MM.1S (cell line): ENCODE measurements around the gene NOC4L.

ENCODE experiments used
- EZH2 ChIP-seq: fragments of 300-600 bp; sonication (generic); optimal IDR thresholded peaks from 2 replicates; pipeline ENCODE3; 2017; ENCODE audit warnings: low read depth, mild to moderate bottlenecking, antibody characterized with exemption, low read length, mixed read lengths
- TF ChIP-seq, protein P1 (sequence below): fragments of 300-600 bp; sonication (generic); IDR thresholded peaks from 2 replicates; pipeline ENCODE4 v1.5.1; 2016; ENCODE audit warnings: antibody characterized with exemption, low read length, mixed read lengths

DNA sequence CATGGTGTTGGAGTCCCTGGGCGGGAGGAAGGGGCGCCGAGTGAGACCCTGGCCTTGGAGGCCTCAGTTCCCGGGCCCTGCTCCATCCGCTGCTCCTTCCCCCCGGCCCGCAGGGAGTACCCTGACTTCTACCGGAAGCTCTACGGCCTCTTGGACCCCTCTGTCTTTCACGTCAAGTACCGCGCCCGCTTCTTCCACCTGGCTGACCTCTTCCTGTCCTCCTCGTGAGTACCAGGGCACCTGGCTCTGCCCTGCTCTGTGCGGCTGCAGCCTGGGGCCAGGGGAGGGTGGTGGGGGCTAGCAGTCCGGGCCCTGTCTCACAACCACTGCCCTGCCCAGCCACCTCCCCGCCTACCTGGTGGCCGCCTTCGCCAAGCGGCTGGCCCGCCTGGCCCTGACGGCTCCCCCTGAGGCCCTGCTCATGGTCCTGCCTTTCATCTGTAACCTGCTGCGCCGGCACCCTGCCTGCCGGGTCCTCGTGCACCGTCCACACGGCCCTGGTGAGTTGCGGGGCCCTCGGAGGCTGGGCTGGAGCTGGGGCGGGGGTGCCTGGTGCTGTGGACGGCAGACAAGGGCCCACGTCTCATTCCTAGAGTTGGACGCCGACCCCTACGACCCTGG, 7.0 kb downstream of the NOC4L start:
- TF ChIP-seq, protein P1, sequence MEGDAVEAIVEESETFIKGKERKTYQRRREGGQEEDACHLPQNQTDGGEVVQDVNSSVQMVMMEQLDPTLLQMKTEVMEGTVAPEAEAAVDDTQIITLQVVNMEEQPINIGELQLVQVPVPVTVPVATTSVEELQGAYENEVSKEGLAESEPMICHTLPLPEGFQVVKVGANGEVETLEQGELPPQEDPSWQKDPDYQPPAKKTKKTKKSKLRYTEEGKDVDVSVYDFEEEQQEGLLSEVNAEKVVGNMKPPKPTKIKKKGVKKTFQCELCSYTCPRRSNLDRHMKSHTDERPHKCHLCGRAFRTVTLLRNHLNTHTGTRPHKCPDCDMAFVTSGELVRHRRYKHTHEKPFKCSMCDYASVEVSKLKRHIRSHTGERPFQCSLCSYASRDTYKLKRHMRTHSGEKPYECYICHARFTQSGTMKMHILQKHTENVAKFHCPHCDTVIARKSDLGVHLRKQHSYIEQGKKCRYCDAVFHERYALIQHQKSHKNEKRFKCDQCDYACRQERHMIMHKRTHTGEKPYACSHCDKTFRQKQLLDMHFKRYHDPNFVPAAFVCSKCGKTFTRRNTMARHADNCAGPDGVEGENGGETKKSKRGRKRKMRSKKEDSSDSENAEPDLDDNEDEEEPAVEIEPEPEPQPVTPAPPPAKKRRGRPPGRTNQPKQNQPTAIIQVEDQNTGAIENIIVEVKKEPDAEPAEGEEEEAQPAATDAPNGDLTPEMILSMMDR, result no peak
- TF ChIP-seq EZH2, result no peak
